GM21367 (cell line): ENCODE measurements around the gene PCDH18.
"Not testable (repeated sequence)": the region's sequence is repeated elsewhere in the genome, so short reads cannot be mapped to it uniquely, and the experiment has no call there.

Source experiments
- ATAC-seq: cut with Tn5 transposase; IDR thresholded peaks from one replicate; pipeline ENCODE4 v1.9.1; 2021; ENCODE audit not compliant: unreplicated experiment

The PCDH18 gene

GRCh38 chr4:137531986-137532868 is at the start of gene PCDH18:
Gene PCDH18 (minus strand): TSS chr4:137532494. CDS start chr4:137532088, 406 bp downstream.
- peak; percentile 64 for ATAC-seq

- no peak for ATAC-seq
These were observed 44.2 kb upstream of the PCDH18 start for GRCh38 chr4:137576446-137576845.

GRCh38 chr4:137572647-137573046 is 40.4 kb upstream of the PCDH18 start:
- ATAC-seq = no peak

- ATAC-seq = no peak
These were observed 39.9 kb upstream of the PCDH18 start for GRCh38 chr4:137572163-137572562.

GRCh38 chr4:137559801-137560200 is 27.5 kb upstream of the PCDH18 start:
- no peak for ATAC-seq

- no peak for ATAC-seq
These were observed 26.7 kb upstream of the PCDH18 start for GRCh38 chr4:137558951-137559350.

GRCh38 chr4:137545461-137545861 is 13.2 kb upstream of the PCDH18 start:
- no peak for ATAC-seq

- ATAC-seq = no peak
These were observed 11.4 kb upstream of the PCDH18 start for GRCh38 chr4:137543648-137544047.

- ATAC-seq = no peak
These were observed 10.9 kb upstream of the PCDH18 start for GRCh38 chr4:137543198-137543597.

GRCh38 chr4:137541876-137542646 is 9.8 kb upstream of the PCDH18 start:
- no peak for ATAC-seq

- ATAC-seq = no peak
These were observed 8.9 kb upstream of the PCDH18 start for GRCh38 chr4:137541181-137541580.

- no peak for ATAC-seq
These were observed 8.1 kb upstream of the PCDH18 start for GRCh38 chr4:137540356-137540755.

GRCh38 chr4:137538526-137538925 is 6.2 kb upstream of the PCDH18 start:
- no peak for ATAC-seq

- not testable (repeated sequence) for ATAC-seq
These were observed 5.5 kb upstream of the PCDH18 start for GRCh38 chr4:137537807-137538206.

GRCh38 chr4:137536789-137537561 is 4.7 kb upstream of the PCDH18 start:
- no peak for ATAC-seq

- ATAC-seq = no peak
These were observed 3.4 kb upstream of the PCDH18 start for GRCh38 chr4:137535718-137536117.

- ATAC-seq = no peak
These were observed 2.2 kb upstream of the PCDH18 start for GRCh38 chr4:137534516-137534915.

GRCh38 chr4:137533855-137534254 is 1.6 kb upstream of the PCDH18 start:
- no peak for ATAC-seq

GRCh38 chr4:137532869-137533236 is 559 bp upstream of the PCDH18 start:
- ATAC-seq = no peak

- no peak for ATAC-seq
These were observed 917 bp downstream of the PCDH18 start for GRCh38 chr4:137531168-137531985.
